HT-29 (cell line): ENCODE data around the gene LIMS2. TPM values are rescaled to one million over a fixed set of nuclear protein-coding genes. Genes with fewer than 3 reads are reported as not detected.

Experiments
- DNase-seq: peaks from one replicate; pipeline ENCODE4 v3.0.0-alpha.2; 2015; ENCODE audit warnings: low spot score
- total RNA-seq: library from RNA; depleted of rRNA; stranded (reverse); fragments of >200 nt; shearing (Covaris generic); gene quantifications from 2 replicates; pipeline ENCODE4 v1.2.3, GENCODE V29; 2014

Gene LIMS2
- total RNA-seq, 1 experiment from 2014 or later: 30.6 TPM

DNA sequence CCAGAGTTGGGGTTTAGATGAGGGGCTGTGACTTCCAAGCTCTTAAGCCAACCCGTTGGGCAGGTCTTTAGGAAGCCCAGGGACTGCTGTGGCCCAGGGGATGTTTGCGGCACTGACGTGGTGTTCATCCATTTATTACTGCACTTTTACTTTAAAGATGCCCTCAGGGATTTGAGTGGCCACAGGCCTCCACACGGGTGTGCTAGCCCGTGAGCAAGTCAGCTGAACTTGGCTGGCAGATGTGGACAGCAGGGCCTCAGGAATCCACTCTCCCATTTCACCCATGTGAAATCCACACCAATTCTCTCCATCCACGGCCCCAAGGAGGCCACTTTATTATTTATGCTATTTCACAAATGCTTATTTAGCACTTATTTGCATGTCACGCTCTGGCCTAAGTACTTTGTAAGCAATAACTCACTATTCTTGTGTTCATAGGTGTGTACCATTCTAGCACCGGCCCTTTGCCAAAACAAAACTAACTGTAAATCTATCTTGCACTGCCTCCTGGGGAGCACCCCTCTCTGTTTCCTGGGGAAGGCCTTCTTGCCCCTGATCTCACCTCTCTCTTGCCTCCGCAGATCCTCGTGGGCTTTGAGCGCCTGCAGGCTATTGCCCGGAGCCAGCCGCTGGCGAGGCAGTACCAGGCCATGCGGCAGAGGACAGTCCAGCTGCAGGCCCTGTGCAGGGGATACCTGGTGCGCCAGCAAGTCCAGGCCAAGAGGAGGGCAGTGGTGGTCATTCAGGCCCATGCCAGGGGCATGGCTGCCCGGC lies 68.5 kb downstream of the LIMS2 start:
- no peak for DNase-seq

GRCh38 chr2:127605691-127606263 lies 69.6 kb downstream of the LIMS2 start:
- no peak for DNase-seq

GRCh38 chr2:127604986-127605385 lies 70.3 kb downstream of the LIMS2 start:
- DNase-seq: no peak

GRCh38 chr2:127599211-127599610 lies 76.1 kb downstream of the LIMS2 start:
- DNase-seq: no peak

- no peak for DNase-seq
These were observed 76.6 kb downstream of the LIMS2 start for GRCh38 chr2:127598711-127599110.

GRCh38 chr2:127597984-127598380 lies 77.3 kb downstream of the LIMS2 start:
- no peak for DNase-seq

DNA sequence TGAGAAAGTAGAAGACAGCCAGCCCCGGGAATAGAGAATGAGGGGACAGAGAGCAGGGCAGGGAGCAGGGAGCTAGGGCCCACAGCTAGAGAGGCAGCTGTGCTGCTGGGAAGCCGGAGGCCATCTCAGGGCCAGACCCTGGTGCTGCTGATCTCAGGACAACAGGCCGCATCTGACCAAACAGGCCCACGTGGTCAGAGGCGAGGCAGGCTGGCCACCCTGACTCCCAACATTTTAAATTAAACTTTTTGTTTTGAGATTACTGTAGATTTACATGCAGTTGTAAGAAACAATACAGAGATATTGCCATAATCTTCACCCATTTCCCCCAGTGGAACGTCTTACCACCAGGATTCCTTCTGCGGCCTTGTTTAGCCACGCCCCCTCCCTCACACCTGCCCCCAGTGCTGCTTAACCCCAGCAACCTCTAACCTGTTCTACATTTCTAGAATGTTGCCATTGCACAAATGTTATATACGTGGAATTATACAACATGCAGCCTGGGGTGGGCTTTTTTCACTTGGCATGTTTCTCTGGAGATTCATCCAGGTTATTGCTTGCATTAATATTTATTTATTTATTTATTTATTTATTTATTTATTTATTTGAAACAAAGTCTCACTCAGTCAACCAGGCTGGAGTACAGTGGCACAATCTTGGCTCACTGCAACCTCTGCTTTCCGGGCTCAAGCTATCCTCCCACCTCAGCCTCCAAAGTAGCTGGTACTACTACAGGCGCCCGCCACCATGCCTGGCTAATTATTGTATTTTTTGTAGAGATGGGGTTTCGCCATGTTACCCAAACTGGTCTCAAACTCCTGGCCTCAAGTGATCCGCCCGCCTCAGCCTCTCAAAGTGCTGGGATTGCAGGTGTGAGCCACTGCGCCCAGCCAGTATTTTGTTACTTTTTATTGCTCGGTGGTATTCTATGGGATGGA lies 78.0 kb downstream of the LIMS2 start:
- no peak for DNase-seq

- no peak for DNase-seq
These were observed 78.9 kb downstream of the LIMS2 start for GRCh38 chr2:127596311-127597045.

DNA sequence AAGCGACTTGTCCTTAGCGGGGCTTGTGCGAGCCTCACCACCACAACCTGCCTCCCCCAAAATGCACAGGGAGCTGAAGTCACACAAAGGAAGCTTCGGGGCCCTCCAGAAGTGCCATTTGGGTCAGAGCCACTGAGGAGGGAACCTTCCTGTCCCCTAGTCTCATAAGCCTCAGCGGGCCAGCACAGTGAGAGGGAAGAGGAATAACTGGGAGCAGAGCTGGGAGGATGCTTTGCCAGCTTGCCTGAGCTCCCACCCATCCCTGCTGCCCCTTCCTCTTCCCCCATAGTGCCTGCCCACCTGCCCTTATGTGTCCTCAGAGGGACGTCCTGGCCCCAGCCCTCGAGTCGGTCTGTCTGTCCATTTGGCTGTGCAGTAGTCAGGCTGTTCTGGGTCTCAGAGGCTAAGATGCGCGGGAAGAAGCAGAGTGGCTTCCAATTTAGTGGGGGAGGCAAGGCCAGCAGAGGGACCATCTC lies 81.2 kb downstream of the LIMS2 start:
- DNase-seq: no peak

DNA sequence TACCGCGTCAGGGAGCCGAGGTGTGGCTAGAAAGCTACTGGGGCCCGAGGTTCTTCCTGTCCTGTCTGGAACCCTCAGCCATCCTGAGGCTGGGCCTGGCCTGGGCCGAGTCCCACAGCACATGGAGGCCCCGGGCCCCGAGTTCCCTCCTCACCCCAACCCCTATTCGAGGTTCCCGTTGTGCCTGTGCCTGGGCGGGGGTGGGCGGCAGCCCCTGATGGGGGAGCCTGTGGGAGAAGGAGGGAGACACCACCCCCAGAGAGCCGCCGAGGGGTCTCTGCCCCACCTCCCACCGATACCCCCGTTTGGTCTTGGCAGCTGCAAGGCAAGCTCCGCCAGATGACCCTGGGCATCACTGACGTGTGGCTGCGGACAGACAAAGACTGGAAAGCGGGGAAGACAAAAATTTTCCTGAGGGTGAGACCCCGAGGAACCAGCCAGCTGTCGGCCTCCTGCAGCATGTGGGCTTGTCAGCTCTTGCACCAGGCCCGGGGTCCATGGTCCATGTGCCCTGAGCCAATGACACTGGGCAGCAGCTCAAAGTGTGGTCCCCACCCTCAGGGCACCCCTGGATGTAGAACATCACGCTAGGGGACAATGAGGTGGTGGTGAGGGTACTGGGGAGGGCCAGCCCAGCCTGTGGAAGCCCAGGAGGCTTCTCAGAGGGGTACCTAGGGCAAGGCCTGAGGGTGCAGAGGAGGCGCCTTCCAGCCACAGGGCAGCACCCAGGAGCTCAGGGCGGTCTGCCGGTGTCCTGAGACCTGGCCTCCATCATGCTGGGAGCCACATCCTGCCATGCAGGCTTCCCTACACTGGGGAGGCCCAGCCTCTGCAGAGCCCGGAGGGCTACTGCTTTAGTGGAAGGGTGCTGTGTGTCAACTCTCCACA lies 81.9 kb downstream of the LIMS2 start:
- DNase-seq: no peak

- no peak for DNase-seq
These were observed 82.5 kb downstream of the LIMS2 start for GRCh38 chr2:127592761-127593227.

DNA sequence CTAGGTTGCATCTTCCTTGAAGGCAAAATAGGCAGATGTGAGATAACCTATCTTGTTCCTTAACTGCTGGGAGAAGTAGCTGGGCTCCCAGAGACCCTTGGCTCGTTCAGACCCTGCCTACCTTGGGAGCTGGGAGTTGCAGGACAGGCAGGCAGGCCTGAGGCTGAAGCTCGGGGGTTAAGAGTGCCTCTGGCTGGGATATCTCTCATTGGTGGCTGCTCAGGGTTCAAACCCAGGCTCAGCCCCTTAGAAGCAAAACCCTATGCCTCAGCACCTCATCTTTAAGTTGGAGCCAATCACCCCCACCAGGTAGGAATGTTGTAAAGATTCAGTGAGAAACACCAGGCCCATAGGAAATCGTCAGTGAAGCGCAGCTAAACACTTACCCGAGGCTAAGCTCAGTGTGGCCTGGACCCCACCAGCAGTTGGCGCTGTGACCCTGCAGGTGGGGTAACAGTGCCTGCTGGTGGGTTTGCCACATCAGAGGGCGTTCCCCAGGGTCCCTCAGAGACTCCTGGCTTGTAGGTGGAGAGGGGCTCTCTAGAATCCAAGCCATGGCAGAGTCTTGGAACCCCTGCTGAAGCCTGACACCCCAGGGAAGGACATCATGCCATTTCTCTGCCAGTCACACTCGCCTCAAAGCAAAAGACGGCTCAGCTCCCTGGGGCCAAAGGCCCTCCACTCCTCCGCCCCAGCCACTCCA lies 84.0 kb downstream of the LIMS2 start:
- DNase-seq: peak; percentile 71

DNA sequence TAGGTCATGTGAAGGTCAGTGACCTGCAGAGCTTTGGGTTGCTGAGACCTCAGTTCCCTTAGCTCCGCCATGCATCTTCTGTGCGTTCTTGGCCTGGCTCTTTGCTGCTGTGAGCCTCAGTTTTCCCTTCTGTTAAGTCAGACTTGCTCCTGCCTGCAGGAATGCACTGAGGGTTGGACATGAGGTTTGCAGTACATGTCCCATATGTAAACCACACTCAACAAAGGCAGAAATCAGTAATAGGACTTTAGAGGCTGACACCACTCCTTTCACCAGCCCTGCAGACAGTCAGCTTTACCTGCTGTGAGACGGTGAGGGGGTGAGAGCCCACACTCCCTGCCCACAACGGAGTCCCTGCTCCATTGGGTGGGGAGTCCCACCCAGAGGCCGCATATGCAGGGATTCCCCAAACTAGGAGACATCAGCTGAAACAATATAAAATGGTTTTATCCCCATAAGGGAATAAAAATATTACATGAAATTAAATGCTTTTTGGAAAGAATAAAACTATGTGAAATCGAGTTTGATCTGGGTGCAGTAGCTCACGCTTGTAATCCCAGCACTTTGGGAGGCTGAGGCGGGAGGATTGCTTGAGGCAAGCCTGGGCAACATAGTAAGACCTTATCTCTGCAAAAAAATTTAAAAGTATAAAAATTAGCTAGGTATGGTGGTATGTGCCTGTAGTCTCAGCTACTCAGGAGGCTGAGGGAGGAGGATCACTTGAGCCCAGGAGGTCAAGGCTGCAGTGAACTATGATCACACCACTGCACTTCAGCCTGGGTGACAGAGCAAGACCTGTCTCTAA lies 84.7 kb downstream of the LIMS2 start:
- DNase-seq: no peak

DNA sequence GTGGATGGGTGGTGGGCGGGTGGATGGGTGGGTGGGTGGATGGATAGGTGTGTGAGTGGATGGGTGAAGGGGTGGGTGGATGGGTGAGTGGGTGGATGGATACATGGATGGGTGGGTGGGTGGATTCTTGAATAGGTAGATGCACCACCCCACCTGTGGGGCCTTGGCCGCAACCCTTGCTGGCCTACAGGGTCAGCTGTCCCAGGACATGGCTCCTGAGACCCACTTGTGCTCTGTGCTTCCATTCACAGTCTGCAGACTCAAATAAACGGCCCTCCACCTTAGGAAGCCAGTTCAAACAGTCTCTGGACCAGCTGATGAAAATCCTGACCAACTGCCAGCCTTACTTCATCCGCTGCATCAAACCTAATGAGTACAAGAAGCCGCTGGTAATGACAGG lies 85.5 kb downstream of the LIMS2 start:
- no peak for DNase-seq

DNA sequence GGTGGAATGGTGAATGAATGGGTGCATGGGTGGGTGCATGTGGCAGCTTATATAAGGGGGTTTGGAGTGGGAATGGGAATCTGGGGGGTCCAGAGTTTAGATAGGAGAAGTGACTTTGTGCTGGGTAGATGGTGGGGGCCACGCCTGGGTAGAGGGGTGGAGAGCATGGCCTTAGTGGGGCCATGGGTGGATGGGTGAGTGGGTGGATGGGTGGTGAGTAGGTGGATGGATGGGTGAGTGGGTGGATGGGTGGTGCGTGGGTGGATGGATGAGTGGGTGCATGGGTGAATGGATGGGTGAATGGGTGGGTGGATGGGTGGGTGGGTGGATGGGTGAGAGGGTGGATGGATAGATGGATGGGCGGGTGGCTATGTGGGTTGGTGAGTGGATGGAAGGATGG lies 86.0 kb downstream of the LIMS2 start:
- DNase-seq: no peak
